HG03135 (cell line): ENCODE results near the gene MYO18A.

Source experiments
- ATAC-seq: cut with Tn5 transposase; IDR thresholded peaks from one replicate; pipeline ENCODE4 v1.9.1; 2021; ENCODE audit warnings: mild to moderate bottlenecking, moderate library complexity; ENCODE audit not compliant: unreplicated experiment

MYO18A gene

GRCh38 chr17:29060475-29060874, 119.7 kb downstream of the MYO18A start:
- no peak for ATAC-seq

GRCh38 chr17:29059281-29059680, 120.9 kb downstream of the MYO18A start:
- no peak for ATAC-seq

- no peak for ATAC-seq
Measured at GRCh38 chr17:29058391-29058790, 121.8 kb downstream of the MYO18A start.

GRCh38 chr17:29057361-29057760, 122.8 kb downstream of the MYO18A start:
- no peak for ATAC-seq

- ATAC-seq = no peak
Measured at GRCh38 chr17:29054835-29055234, 125.4 kb downstream of the MYO18A start.

- no peak for ATAC-seq
Measured at GRCh38 chr17:29051731-29052130, 128.5 kb downstream of the MYO18A start.

- ATAC-seq = no peak
Measured at GRCh38 chr17:29051194-29051593, 129.0 kb downstream of the MYO18A start.

GRCh38 chr17:29050176-29050575, 130.0 kb downstream of the MYO18A start:
- ATAC-seq = no peak

- ATAC-seq = no peak
Measured at GRCh38 chr17:29049541-29050145, 130.6 kb downstream of the MYO18A start.

- no peak for ATAC-seq
Measured at GRCh38 chr17:29048440-29049368, 131.5 kb downstream of the MYO18A start.

- ATAC-seq = no peak
Measured at GRCh38 chr17:29046473-29046839, 133.7 kb downstream of the MYO18A start.

GRCh38 chr17:29045734-29046472, 134.3 kb downstream of the MYO18A start:
- no peak for ATAC-seq

GRCh38 chr17:29045026-29045425, 135.2 kb downstream of the MYO18A start:
- ATAC-seq = no peak

- no peak for ATAC-seq
Measured at GRCh38 chr17:29043539-29044145, 136.6 kb downstream of the MYO18A start.

- ATAC-seq = no peak
Measured at GRCh38 chr17:29042679-29043538, 137.3 kb downstream of the MYO18A start, which contains the start of gene PIPOX. PIPOX (plus strand) TSS chr17:29043141; CDS start chr17:29043226, 85 bp downstream.

- no peak for ATAC-seq
Measured at GRCh38 chr17:29042026-29042678, 138.0 kb downstream of the MYO18A start.

GRCh38 chr17:29041571-29041970, 138.6 kb downstream of the MYO18A start:
- no peak for ATAC-seq

GRCh38 chr17:29041091-29041490, 139.1 kb downstream of the MYO18A start:
- ATAC-seq = no peak

- ATAC-seq = no peak
Measured at GRCh38 chr17:29039764-29040598, 140.2 kb downstream of the MYO18A start.
